ENCODE measurements around the gene GPA33.

The GPA33 gene

GRCh38 chr1:167057241-167057688, 32.9 kb downstream of the GPA33 start:
- no peak overlapping the region for H3K4me3 ChIP-seq (replicated peaks; ENCODE audit: low read depth, low read length)
- TF ChIP-seq CTCF (IDR thresholded peaks at IDR 0.05; ENCODE audit: low read depth, low read length, missing control alignments) = peak; percentile 39
- no peak for DNase-seq (ENCODE audit: extremely low read depth, low read depth)

GRCh38 chr1:167056529-167057231, 33.5 kb downstream of the GPA33 start:
- no peak for DNase-seq (ENCODE audit: extremely low read depth, low read depth)
- no peak for TF ChIP-seq CTCF (IDR thresholded peaks at IDR 0.05; ENCODE audit: low read depth, low read length, missing control alignments)
- no peak overlapping the region for H3K4me3 ChIP-seq (replicated peaks; ENCODE audit: low read depth, low read length)

GRCh38 chr1:167054946-167055630, 35.1 kb downstream of the GPA33 start:
- no peak for DNase-seq (ENCODE audit: extremely low read depth, low read depth)
- H3K4me3 ChIP-seq (replicated peaks; ENCODE audit: low read depth, low read length) = no peak overlapping the region
- TF ChIP-seq CTCF (IDR thresholded peaks at IDR 0.05; ENCODE audit: low read depth, low read length, missing control alignments) = no peak

- DNase-seq (ENCODE audit: extremely low read depth, low read depth) = no peak
- no peak overlapping the region for H3K4me3 ChIP-seq (replicated peaks; ENCODE audit: low read depth, low read length)
- TF ChIP-seq CTCF (IDR thresholded peaks at IDR 0.05; ENCODE audit: low read depth, low read length, missing control alignments) = no peak
Observed at GRCh38 chr1:167054531-167054930, 35.6 kb downstream of the GPA33 start.

GRCh38 chr1:167052389-167052788, 37.8 kb downstream of the GPA33 start:
- TF ChIP-seq CTCF (IDR thresholded peaks at IDR 0.05; ENCODE audit: low read depth, low read length, missing control alignments) = peak; percentile 38
- H3K4me3 ChIP-seq (replicated peaks; ENCODE audit: low read depth, low read length) = no peak overlapping the region

GRCh38 chr1:167051907-167052306, 38.3 kb downstream of the GPA33 start:
- no peak for DNase-seq (ENCODE audit: extremely low read depth, low read depth)
- no peak for TF ChIP-seq CTCF (IDR thresholded peaks at IDR 0.05; ENCODE audit: low read depth, low read length, missing control alignments)
- H3K4me3 ChIP-seq (replicated peaks; ENCODE audit: low read depth, low read length) = no peak overlapping the region

More at GRCh38 chr1:167052389-167052788, 37.8 kb downstream of the GPA33 start:
- DNase-seq (ENCODE audit: extremely low read depth, low read depth) = no peak
